Right atrium auricular region (tissue), 2 donors: ENCODE data around the gene ECPAS. TPM values are rescaled to one million over a fixed set of nuclear protein-coding genes. Genes with fewer than 3 reads are reported as not detected.
A peak's percentile ranks its signal among the peaks of the same experiment; 100 is the strongest.
"Not testable (repeated sequence)": the region's sequence is repeated elsewhere in the genome, so short reads cannot be mapped to it uniquely, and the experiment has no call there.

Source experiments
- DNase-seq: peaks from one replicate; pipeline ENCODE4 v3.0.0-alpha.2; 2019; ENCODE audit warnings: low spot score
- H3K27ac ChIP-seq, 2 donors: fragments of 200-600 bp; sonication (generic); 1 replicate in 1 of 2; 2 replicates in 1 of 2; pipeline ENCODE4 v1.5.1; 2016 to 2019
- H3K27me3 ChIP-seq, 2 donors: fragments of 200-600 bp; sonication (generic); one replicate each; pipeline versions ENCODE4 v1.5.1 to v1.6.0; 2017 to 2019
- H3K36me3 ChIP-seq: fragments of 200-600 bp; sonication (generic); one replicate; pipeline ENCODE4 v1.5.1; 2016
- H3K4me1 ChIP-seq, 2 donors: fragments of 200-600 bp; sonication (generic); one replicate each; pipeline versions ENCODE4 v1.5.1 to v1.6.0; 2017 to 2019
- H3K4me3 ChIP-seq, 2 donors: fragments of 200-600 bp; sonication (generic); 1 replicate in 1 of 2; 2 replicates in 1 of 2; pipeline ENCODE4 v1.5.1; 2017 to 2019; ENCODE audit warnings: mild to moderate bottlenecking in 1 of 2, moderate library complexity in 1 of 2
- H3K9me3 ChIP-seq, 2 donors: fragments of 200-600 bp; sonication (generic); one replicate each; pipeline ENCODE4 v1.5.1; 2019
- total RNA-seq, 2 donors: library from RNA; depleted of rRNA; stranded (reverse); fragments of >200 nt; gene quantifications; one replicate each; pipeline ENCODE4 v1.1.0, GENCODE V29; 2016
- TF ChIP-seq, protein P1 (sequence below), 2 donors: fragments of 200-600 bp; sonication (generic); IDR thresholded peaks; one replicate each; pipeline ENCODE4 v1.5.1; 2019; ENCODE audit warnings: antibody characterized with exemption in 2 of 2

ECPAS gene
- total RNA-seq, 2 donors from 2014 or later, result 62.7 to 75.5 TPM

DNA sequence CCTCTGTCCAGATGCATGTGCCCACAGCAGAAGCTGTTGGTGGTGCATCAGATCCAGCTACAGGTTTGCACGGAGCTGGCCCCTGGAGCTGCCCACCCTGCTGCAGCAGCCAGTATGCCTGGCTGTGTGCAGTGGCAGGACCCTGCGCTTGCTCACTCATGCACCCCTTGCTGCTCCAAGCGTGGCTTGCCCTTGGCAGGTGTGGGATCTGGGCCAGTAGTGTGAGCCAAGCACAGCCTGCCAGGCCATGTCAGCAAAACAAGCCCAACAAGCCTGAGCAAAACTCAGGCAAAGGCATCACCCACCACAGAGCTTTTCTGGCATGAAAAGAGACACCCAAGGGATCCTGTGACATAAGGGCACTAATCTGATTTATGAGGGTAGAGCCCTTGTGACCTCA, 18.3 kb upstream of the ECPAS start:
- no peak for DNase-seq
- no peak overlapping the region for H3K4me3 ChIP-seq
- no peaks in the 10 kb centered on the region for H3K9me3 ChIP-seq
- TF ChIP-seq, protein P1, sequence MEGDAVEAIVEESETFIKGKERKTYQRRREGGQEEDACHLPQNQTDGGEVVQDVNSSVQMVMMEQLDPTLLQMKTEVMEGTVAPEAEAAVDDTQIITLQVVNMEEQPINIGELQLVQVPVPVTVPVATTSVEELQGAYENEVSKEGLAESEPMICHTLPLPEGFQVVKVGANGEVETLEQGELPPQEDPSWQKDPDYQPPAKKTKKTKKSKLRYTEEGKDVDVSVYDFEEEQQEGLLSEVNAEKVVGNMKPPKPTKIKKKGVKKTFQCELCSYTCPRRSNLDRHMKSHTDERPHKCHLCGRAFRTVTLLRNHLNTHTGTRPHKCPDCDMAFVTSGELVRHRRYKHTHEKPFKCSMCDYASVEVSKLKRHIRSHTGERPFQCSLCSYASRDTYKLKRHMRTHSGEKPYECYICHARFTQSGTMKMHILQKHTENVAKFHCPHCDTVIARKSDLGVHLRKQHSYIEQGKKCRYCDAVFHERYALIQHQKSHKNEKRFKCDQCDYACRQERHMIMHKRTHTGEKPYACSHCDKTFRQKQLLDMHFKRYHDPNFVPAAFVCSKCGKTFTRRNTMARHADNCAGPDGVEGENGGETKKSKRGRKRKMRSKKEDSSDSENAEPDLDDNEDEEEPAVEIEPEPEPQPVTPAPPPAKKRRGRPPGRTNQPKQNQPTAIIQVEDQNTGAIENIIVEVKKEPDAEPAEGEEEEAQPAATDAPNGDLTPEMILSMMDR (IDR thresholded peaks at IDR 0.05), result no peak
- H3K27me3 ChIP-seq, result no peaks in the 10 kb centered on the region
- no peaks in the 10 kb centered on the region for H3K4me1 ChIP-seq
- no peak overlapping the region for H3K27ac ChIP-seq
- no peaks in the 10 kb centered on the region for H3K36me3 ChIP-seq

DNA sequence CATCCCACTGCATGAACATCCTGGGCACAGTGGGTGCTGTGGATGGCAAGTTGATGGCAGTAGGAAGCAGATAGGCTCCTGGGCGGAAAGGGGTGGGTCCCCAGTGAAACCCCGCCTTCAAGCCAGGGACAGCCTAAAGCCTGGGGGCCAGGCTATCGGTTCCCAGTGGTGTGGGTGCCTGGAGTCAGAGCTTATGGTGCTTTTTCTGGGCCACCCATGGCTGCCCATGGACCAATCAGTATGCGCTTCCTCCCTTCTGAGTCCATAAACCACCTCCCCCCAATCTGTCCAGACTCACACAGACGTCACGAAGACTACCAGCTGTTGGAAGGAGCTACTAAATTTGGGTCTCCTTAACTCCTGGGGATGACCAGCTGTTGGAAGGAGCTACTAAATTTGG, 17.5 kb upstream of the ECPAS start:
- H3K36me3 ChIP-seq, result no peaks in the 10 kb centered on the region
- no peaks in the 10 kb centered on the region for H3K4me1 ChIP-seq
- no peak overlapping the region for H3K4me3 ChIP-seq
- H3K27ac ChIP-seq, result no peak overlapping the region
- no peak for DNase-seq
- H3K27me3 ChIP-seq, result no peaks in the 10 kb centered on the region
- TF ChIP-seq, protein P1 (IDR thresholded peaks at IDR 0.05), result no peak
- H3K9me3 ChIP-seq, result no peaks in the 10 kb centered on the region

DNA sequence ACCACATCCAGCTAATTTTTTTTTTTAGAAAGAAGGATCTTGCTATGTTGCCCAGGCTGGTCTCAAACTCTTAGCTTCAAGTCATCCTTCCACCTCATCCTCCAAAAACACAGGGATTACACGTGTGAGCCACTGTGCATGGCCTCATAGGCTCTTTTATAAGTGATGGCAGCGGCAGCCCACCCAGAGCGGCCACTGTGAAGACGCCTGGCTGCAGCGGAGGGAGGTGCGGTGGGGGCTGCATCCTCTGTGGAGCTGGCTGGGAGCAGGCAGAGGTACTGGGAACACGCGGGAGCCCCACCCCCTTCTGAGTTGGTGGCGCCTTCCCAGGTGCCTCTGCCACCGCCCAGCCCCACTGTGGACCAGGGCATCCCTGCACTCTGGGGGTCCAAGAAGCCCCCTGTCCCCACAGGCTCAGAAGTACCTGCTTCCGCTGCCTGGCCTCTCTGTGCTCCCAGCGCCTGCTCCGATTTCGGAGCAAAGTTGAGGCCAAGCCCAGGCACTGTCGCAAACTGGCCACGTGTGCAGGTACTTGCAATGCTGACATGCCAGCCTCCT, 16.9 kb upstream of the ECPAS start:
- no peak for DNase-seq
- H3K36me3 ChIP-seq, result no peaks in the 10 kb centered on the region
- no peak overlapping the region for H3K4me3 ChIP-seq
- H3K4me1 ChIP-seq, result no peaks in the 10 kb centered on the region
- H3K9me3 ChIP-seq, result no peaks in the 10 kb centered on the region
- TF ChIP-seq, protein P1 (IDR thresholded peaks at IDR 0.05), result no peak
- no peak overlapping the region for H3K27ac ChIP-seq
- H3K27me3 ChIP-seq, result no peaks in the 10 kb centered on the region

DNA sequence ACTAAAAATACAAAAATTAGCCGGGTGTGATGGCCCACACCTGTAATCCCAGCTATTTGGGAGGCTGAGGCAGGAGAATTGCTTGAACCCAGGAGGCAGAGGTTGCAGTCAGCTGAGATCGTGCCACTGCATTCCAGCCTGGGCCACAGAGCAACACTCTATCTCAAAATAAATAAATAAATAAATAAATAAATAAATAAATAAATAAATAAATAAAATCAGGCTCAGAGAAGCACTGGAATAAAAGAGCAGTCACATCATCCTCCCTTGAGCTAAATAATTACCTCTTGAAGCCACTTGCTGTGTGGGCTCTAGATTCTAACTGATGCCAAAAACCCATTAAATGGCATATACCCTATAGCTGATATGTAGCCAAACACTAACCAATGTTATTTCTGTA, 13.0 kb upstream of the ECPAS start:
- not testable (repeated sequence) for H3K27me3 ChIP-seq, H3K36me3 ChIP-seq, H3K27ac ChIP-seq, DNase-seq, H3K4me3 ChIP-seq, H3K4me1 ChIP-seq, H3K9me3 ChIP-seq

DNA sequence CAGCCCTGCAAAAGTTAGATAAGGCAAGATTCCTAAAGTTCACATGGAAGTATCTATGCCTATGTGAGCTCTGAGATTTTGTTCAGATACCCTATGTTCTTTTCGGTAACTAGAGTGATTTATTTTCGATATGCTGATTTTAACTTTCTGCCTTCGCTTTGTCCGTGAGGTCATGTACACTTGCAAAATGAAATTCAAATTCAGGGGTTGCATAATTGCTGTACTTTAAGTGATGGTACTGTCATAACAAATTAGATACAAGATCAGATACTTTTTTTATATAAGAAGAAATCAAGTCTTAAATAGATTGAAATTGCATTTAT, 350 bp upstream of the ECPAS start:
- Histone ChIP-seq H3K9me3 (no peaks in the 10 kb centered on the region), H3K36me3 (no peaks in the 10 kb centered on the region), H3K4me3 (peak overlapping the region; percentile 83 to 98), H3K27me3 (no peaks in the 10 kb centered on the region), H3K4me1 (peaks cover 0 to 30% of the 10 kb centered on the region in 2 donors), H3K27ac (peak overlapping the region; percentile 98 to 99)
- TF ChIP-seq, protein P1 (IDR thresholded peaks at IDR 0.05), result no peak
- no peak for DNase-seq

DNA sequence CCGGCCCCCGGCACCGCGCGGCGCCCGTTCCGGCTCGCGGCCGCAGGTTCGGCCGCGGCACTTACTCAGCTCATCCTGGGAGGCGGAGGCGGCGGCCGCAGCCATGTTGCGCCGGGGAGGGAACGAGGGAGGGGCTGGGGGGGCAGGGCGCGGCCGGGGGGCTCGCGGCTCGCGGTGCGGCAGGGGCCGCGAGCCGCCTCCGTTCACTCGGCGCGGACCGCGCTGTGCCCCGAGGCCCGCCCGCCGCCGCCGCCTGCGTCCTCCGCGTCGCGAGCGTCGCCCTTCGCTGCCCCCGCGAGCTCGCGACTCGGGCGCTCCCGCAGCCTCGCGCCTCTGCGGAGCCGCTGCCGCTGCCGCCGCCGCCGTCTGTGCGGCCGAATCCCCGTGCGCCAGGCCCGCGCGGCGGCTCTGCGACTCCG, 735 bp downstream of the ECPAS start:
- Histone ChIP-seq H3K4me3 (peak overlapping the region; percentile 83 to 98), H3K4me1 (peaks cover 0 to 38% of the 10 kb centered on the region in 2 donors), H3K27ac (peak overlapping the region; percentile 98 to 99), H3K36me3 (no peaks in the 10 kb centered on the region), H3K9me3 (no peaks in the 10 kb centered on the region), H3K27me3 (no peaks in the 10 kb centered on the region)
- DNase-seq, result no peak
- TF ChIP-seq, protein P1 (IDR thresholded peaks at IDR 0.05), result no peak
